ENCODE results near the gene LGR4. TPM values are rescaled to one million over a fixed set of nuclear protein-coding genes. Genes with fewer than 3 reads are reported as not detected.

The LGR4 gene
- total and polyA plus RNA-seq, 9 of the 15 experiments (the other 6 are each of a cell fraction or from before 2014, with no cell fraction given), result 0.94 to 10.1 (median 5.8) TPM

GRCh38 chr11:27414644-27415043 lies 57.9 kb downstream of the LGR4 start (continued):
- no peak for TF ChIP-seq ZFP1 (CRISPR knock-in tag; IDR thresholded peaks at IDR 0.05)
- TF ChIP-seq VEZF1 (CRISPR knock-in tag; IDR thresholded peaks at IDR 0.05), result peak; percentile 17; the same call in 1 of the 2 replicates
- TF ChIP-seq TAL1 (IDR thresholded peaks at IDR 0.05), result peak; percentile 53; the same call in 1 of the 2 replicates
- TF ChIP-seq NFIC (IDR thresholded peaks at IDR 0.05), result peak; percentile 16; the same call in 1 of the 2 replicates
- peak; percentile 94 for TF ChIP-seq MEIS2 (IDR thresholded peaks at IDR 0.05; ENCODE audit: partially characterized antibody)
- no peak for TF ChIP-seq POLR3A (IDR thresholded peaks at IDR 0.05; ENCODE audit: borderline replicate concordance, extremely low read depth, insufficient read depth, insufficient read length)
- TF ChIP-seq KAT2B (IDR thresholded peaks at IDR 0.05; ENCODE audit: low read depth, low read length), result no peak
- TF ChIP-seq NCOR1 (IDR thresholded peaks at IDR 0.05), result peak; percentile 59
- peak; percentile 16; the same call in 1 of the 2 replicates for TF ChIP-seq MECOM (CRISPR knock-in tag; IDR thresholded peaks at IDR 0.05)
- no peak; the same call in 1 of the 2 replicates for TF ChIP-seq GATAD2B (IDR thresholded peaks at IDR 0.05; ENCODE audit: borderline replicate concordance)
- peak; percentile 40; the same call in 1 of the 2 replicates for TF ChIP-seq CREB3L1 (IDR thresholded peaks at IDR 0.05; ENCODE audit: borderline replicate concordance, low read depth)
- TF ChIP-seq ZFP30 (CRISPR knock-in tag; IDR thresholded peaks at IDR 0.05; ENCODE audit: borderline replicate concordance), result no peak
- TF ChIP-seq SNIP1 (IDR thresholded peaks at IDR 0.05; ENCODE audit: low read depth), result no peak
- TF ChIP-seq CBFA2T3 (IDR thresholded peaks at IDR 0.05), result peak; percentile 85
- TF ChIP-seq ZFP36 (IDR thresholded peaks at IDR 0.05; ENCODE audit: low read depth, low read length, partially characterized antibody), result no peak
- peak; percentile 63; the same call in 1 of the 2 replicates for TF ChIP-seq KLF16 (IDR thresholded peaks at IDR 0.05)
- peak; percentile 77 for TF ChIP-seq TEAD4 (IDR thresholded peaks at IDR 0.05; ENCODE audit: low read length)
- TF ChIP-seq TEAD4 (CRISPR knock-in tag; IDR thresholded peaks at IDR 0.05; ENCODE audit: borderline replicate concordance), result no peak
- TF ChIP-seq EP300 (IDR thresholded peaks at IDR 0.05; ENCODE audit: low read length), result peak; percentile 48; the same call in 1 of the 2 replicates
- TF ChIP-seq ZFP91 (CRISPR knock-in tag; IDR thresholded peaks at IDR 0.05), result no peak
- peak; percentile 77 for TF ChIP-seq PKNOX1 (IDR thresholded peaks at IDR 0.05)
